HG03439 (cell line): ENCODE measurements around the gene CSTPP1.
A peak's percentile ranks its signal among the peaks of the same experiment; 100 is the strongest.
"Not testable (repeated sequence)": the region's sequence is repeated elsewhere in the genome, so short reads cannot be mapped to it uniquely, and the experiment has no call there.

Experiments
- ATAC-seq: cut with Tn5 transposase; IDR thresholded peaks from one replicate; pipeline ENCODE4 v1.9.1; 2021; ENCODE audit warnings: mild to moderate bottlenecking, moderate library complexity; ENCODE audit not compliant: unreplicated experiment

The CSTPP1 gene

DNA sequence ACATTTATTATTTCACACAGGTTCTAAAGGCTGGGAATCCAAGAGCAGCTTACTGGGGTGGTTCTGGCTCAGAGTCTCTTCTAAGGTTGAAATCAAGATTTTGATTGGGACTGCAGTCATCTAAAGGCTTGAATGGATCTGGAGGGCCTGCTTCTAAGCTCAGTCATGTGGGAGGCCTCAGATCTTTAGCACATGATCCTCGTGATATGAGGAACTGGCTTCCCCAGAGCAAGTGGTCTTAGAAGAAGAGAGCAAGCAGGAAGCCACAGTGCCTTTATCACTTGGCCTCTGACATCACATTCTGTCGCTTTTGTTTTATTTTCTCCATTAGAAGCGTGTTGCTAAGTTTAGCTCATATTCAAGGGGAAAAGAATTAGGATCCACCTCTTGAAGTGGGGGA lies 151.2 kb downstream of the CSTPP1 start:
- ATAC-seq: no peak

DNA sequence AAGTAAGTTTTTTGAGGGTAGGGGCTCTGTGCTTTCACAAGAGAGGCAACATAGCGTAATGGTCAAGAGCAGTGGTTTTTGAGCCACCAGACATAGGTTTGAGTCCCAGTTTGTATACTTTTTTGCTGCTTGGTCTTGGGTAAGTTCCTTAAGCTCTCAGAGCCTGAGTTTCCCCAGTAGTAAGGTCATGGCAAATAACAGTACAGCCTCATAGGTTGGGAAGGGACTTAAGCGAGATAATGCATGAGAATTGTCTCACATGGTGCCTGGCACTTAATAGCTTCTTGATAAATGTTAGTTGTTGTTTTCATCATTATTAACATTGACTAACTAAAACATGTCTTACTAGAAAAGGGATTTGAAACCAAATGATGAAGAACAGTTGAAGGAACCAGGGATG lies 157.0 kb downstream of the CSTPP1 start:
- no peak for ATAC-seq

DNA sequence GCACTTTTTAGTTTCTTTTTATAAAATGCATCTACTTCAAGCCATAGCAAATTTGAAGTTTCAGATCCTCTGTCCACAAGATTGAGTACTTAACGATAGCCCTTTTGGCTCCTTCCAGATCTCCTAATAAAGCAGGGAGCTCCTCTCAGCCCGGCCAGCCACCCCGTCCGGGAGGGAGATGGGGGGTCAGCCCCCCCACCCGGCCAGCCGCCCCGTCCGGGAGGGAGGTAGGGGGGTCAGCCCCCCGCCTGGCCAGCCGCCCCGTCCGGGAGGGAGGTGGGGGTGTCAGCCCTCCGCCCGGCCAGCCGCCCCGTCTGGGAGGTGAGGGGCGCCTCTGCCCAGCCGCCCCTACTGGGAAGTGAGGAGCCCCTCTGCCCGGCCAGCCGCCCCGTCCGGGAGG lies 160.3 kb downstream of the CSTPP1 start:
- ATAC-seq: not testable (repeated sequence)

DNA sequence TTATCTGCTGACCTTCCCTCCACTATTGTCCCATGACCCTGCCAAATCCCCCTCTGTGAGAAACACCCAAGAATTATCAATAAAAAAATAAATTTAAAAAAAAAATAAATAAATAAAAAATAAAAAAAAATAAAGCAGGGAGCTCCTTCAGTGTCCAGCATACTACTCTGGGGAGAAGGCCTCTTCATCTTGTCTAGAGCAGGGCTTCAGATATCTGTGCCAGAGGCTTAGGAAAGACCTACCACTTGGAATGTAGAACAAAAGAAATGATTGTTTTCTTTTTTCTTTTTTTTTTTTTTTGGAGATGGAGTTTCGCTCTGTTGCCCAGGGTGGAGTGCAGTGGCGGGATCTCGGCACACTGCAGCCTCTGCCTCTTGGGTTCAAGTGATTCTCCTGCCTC lies 161.7 kb downstream of the CSTPP1 start:
- not testable (repeated sequence) for ATAC-seq

DNA sequence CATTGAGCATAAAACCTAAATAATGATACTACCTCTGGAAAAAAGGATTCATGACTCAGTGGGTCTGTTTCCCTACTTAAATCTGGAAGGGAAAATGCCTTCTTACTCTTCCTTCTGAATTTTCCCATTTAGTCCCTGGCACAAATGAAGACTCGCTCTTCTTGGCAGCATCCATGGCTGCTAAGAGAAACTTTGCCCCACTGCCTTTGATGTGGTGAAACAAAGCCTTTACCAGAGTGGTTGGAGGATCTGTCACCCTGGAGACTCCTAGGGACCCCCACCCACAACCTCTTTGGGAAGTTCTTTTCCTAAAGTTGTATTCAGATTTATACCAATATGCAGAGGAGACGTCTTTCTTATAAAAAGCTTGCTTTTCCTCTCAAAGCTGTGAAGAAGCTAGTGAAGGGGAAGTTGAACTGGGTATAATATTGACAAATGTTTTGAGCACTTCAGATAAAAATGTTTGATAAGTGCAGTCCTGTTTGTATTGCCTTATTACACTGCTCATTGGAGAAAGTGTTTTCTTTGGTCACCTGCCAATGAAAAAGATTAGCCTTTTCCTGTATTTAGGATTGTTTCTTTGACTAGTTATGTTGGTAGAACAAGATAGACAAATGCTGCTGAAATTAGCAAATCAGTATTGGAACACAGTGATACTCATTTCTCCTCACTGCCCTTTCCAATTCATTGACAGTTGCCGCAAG lies 162.8 kb downstream of the CSTPP1 start:
- no peak for ATAC-seq

DNA sequence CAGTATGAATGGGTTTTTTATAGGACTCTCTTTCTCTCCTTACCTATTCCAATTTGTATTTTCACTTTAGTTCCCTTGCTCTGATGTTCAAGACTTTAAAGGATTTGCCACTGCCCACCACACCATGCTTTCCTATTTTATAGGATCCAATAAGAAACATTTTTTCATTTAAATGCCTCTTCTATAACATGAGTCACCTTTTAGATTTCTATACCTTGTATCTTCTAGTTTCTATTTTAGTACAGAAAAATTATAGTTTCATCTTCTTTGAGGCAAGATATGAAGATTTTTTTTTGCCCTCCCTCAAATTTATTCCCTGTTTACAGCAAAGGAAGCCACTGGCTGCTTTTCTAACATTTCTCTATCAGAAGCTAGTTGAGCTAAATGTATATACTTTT lies 163.4 kb downstream of the CSTPP1 start:
- no peak for ATAC-seq

DNA sequence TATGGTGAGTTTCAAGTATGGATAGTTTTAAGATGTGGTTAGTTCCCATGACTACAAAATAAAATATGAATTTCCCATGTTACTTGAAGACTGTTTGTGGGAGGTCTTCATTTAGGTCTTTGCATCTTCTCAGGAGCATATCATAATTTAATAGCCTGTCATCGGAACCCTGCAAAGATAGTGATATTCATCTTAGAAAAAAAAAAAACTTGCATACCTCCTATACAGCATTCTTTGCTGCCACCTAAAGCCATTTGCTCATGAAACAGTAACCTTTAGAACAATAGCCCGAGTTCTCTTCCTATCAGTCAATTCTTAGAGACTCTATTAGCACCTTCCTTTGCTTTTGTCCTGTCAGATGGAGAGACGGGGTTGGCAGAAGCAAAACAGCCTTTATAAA lies 164.8 kb downstream of the CSTPP1 start:
- no peak for ATAC-seq

DNA sequence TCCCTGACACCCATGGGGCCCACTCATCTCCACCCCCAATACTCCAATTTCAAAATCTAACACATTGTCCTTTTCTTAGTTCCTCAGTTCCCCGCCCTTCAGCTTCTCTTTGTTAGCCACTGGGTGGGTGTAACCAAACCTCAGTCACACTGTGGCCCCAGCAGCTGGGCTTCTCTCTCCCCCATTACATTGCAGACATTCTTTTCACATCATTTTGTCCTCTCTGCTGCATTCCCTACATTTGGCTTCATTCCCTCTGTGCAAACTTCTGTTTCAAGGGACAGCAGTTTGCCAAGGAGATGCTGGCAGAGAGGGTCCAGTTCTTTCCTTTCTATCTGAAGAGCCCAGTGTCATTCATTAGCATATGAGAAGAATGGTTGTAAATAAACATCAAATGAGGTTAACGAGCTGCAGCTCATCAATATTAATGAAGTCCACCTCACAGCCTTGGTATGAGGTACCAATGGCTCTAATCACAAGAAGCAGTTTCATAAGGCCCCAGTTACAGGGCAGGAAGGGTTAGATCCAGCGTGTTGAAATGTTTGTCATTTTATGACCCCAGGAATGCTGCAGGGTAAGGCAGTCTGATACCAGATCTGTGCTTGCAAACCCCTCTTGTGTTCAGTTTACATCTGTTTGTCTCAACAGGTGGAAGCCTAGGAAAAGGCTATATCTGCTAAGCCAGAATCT lies 167.8 kb downstream of the CSTPP1 start:
- no peak for ATAC-seq

DNA sequence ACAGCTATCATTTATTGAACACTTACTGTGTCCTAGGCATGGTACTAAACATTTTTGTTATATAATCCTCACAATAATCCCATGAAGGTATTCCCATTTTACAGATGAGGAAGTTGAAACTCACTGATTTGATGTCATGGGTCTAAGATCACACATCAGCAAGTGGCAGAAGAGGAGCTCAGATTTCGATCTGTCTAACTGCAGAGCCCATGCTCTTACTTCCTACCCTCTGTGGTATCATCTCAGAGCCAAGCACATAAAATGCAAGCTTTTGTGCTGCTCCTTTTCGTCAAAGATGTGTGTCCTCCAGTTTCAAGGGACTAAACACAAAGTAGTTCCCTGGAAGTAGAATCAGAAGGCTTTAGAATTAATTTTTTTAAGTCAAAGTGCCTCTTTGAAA lies 169.0 kb downstream of the CSTPP1 start:
- ATAC-seq: no peak

DNA sequence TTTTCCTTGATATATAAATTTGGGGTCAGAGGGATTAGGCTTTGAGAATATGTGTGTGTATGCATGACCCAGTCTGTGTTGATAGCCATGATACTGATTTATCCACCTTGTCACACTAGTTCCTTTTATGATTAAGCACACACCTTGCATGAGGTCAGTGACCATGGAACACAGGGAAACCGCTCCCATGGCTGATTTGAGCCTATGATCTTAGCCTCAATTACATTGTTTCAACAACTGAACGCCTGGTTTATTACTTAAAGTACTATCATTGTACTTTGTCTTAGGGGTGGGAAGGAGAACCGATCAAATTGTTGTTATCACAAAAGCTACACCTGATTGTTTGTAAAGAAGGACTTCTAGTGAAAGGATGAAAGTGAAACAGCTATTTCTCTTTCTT lies 169.4 kb downstream of the CSTPP1 start:
- ATAC-seq: no peak

DNA sequence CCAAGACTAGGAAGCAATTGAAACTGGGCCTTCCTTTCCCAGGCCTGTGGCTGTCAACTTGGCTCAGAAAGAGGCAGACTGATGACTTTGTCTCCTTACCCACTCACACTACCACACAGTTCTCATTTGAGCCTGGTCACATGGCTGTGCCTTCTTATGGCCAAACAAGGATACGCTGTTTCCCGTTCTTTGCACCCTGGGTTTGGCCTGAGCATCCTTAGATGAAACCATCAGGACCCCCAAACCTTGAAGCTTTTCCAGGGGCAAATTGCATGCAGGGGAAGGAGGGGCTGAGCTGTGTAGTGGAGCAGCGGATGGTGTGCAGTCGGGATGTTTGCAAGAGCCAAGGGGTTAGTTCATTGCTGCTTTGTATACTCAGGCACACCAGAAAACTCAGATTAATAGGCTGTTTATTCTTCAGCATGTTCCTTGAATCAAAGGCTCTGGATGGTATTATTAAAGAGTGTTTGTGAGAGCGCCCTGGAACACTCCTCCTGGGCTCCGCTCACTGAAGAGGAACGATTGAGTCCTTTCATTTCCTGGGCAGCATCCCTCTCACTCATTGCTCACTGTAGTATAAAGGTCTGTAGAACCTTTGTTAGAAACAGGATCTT lies 170.3 kb downstream of the CSTPP1 start:
- no peak for ATAC-seq

DNA sequence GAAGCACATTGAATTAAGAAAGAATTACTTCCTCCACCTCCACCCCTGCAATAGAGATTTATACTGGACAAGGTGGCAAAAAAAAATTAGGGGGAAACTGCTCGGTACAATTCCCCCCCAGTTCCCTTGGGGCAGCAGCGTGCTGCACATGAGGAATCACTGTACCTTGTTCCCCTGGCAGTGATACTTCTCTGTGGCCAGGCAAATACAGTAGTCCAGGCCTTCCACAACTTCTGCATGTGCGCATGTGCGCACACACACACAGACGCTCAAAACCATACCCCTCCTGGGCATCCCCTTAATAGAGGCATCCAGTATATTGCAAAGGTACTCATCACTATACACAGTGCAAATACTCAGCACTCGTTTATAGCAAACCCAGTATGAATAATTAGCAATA lies 171.2 kb downstream of the CSTPP1 start:
- ATAC-seq: no peak

DNA sequence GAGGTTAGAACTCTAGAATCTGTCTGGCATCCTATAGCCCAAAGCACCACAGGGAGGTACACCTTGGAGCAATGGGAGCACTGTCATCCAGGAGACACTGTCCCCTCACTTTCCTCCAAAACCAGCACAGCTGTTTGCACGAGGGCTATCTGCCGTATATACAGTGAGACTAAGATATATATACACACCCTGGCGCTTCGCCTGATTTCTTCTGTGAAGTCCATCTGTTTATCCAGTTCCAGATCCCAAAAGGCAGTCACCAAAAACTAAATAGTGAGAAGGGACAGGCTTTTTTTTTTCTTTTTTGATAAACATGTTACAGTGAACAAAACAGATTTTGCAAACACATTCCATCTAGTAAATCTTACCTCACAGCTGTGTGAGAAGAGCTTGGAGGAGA lies 171.7 kb downstream of the CSTPP1 start:
- ATAC-seq: no peak

DNA sequence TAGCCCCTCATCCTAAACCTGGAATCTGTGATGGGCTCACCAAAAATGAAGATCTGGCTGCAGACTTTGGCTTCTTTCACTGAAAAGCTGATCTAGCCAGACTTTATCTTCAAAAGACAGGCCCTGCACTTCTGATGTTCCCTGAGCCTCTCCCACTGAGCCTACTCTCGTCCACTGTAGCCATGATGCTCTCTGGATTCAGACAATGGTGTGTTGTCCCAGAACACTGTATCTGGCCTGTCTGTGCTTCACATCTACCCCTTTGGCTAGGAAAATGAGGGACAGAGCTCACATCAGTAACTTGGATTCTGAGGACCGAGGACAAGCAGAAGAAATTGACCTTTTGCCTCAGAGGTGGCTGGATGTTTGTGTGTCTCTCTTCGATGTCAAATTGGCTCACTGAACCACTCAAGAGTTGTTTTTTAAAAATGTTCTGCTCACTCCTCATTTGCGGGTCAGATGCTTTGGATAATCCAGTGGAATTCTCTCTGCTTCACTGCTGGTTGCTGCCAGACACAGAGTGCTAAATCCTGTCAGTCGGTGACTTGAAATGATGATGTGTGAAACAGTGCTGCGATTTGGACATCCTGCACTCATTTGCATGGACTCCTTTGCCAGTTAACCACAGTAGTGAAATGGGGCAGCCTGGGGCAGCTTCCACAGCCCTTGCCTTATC lies 172.6 kb downstream of the CSTPP1 start:
- ATAC-seq: peak; percentile 47

DNA sequence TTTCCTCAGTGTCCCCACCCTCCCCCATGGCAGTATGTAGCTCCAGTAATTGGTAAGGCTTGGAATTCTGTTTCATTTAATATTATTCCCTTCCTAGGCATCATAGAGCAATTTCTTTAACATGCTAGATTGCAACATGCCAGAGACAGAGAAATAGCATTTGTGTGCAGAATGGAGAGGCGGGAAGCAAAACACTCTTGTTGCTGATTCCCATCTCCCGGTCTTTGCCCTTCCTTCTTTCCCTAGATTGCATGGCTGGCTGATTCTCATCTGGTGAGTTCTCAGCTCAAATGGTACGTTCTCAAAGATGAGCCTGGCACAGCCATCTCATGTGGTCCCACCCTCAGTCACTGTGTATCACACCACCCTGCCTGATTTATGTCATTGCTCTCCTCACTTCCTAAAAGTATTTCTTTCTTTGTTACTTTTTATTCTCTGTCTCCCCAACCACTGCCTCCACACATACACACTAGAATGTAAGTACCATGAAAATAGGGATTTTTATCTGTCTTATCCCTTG lies 173.2 kb downstream of the CSTPP1 start:
- no peak for ATAC-seq

DNA sequence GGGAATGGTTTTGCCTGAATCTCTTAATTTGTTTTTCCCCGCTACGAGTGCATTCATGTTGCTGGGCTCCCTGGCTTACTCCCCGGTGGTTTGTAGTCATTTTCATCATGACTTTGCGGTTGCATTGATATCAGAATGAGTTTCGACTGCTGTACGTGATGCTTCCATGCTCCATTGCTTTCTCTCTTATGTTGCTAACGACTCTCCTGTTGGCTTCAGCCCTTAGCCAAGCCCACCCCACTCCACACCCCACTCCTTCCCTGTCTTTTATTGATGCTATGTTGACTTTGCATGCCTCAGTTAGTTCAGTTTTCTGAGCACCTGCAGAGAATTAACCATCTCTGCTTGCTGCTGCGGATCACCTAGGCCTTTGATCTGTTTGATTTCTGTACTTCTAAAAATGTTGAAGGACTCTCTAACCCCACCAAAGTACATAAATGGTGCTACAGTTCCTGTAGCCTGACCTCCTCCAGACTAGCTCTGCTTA lies 174.8 kb downstream of the CSTPP1 start:
- peak; percentile 92 for ATAC-seq

DNA sequence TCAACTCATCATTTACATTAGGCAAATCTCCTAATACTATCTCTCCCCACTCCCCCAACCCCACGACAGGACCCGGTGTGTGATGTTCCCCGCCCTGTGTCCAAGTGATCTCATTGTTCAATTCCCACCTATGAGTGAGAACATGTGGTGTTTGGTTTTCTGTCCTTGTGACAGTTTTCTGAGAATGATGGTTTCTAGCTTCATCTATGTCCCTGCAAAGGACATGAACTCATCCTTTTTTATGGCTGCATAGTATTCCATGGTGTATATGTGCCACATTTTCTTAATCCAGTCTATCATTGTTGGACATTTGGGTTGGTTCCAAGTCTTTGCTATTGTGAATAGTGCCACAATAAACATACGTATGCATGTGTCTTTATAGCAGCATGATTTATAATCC lies 176.4 kb downstream of the CSTPP1 start:
- ATAC-seq: not testable (repeated sequence)

DNA sequence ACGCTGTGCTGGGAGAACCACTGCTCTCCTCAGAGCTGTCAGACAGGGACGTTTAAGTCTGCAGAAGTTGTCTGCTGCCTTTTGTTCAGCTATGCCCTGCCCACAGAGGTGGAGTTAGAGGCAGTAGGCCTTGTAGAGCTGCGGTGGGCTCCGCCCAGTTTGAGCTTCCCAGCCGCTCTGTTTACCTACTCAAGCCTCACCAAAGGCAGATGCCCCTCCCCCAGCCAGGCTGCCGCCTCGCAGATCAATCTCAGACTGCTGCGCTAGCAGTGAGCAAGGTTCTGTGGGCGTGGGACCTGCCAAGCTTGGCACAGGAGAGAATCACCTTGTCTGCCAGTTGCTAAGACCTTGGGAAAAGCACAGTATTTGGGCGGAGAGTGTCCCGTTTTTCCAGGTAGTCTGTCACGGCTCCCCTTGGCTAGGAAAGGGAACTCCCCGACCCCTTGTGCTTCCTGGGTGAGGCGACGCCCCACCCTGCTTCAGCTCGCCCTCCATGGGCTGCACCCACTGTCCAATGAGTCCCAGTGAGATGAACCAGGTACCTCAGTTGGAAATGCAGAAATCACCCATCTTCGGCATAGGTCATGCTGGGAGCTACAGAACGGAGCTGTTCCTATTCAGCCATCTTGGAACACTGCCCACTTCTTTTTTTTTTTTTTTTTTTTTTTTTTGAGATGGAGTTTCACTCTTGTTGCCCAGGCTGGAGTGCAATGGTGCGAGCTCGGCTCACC lies 182.6 kb downstream of the CSTPP1 start:
- not testable (repeated sequence) for ATAC-seq

DNA sequence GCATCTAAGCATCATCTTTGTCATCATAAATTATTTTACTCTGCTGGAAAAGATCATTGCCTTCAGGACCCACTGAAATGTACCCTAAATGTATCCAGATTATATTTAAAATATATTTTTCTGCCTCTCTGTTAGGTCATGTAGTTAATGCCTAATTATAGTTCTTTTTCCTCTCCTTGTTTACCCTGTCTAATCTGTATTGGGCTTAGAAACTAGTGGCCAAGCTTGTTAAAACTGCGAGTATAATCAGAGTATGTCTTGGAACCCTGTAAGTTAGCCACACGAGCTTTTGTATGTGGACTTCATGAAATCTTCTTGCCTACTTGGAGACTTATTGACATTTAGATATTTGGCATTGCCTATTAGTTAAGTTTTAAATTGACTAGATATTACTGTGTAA lies 184.5 kb downstream of the CSTPP1 start:
- no peak for ATAC-seq

DNA sequence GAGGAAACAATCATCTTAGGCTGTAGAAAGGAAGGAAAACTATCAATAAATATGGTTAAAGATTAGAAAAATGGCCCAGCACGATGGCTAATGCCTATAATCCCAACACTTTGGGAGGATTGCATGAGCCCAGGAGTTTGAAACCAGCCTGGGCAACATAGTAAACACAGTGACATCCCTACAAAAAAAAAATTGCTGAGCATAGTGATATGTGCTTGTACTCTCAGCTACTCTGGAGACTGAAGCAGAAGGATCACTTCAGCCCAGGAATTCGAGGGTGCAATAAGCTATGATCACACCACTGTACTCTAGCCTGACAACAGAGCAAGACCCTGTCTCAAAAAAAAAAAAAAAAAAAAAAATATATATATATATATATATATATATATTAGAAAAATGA lies 185.2 kb downstream of the CSTPP1 start:
- no peak for ATAC-seq

DNA sequence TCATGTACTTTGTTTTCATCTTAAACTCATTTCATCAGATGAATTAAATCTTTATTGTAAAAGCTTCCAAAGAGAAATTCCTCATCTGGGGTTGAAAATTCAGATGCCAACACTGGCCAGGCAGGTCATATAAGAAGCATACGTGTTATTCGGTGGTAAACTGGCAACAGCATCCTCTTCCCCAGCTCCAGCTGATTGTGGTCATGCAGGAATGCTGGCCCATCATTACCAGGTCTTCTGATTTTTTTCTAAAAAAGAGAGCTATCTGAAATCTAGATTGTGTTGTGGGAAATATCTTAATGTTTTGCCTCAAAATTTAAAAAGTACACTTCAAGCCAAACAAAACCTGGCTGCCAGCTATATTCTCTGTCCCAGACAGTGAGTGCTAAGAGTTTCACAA lies 186.5 kb downstream of the CSTPP1 start:
- no peak for ATAC-seq
